Limb (tissue), 2 donors: ENCODE measurements around the gene CXADR.
"Not testable (repeated sequence)": the region's sequence is repeated elsewhere in the genome, so short reads cannot be mapped to it uniquely, and the experiment has no call there.

Experiments
- DNase-seq, 2 donors: peaks; one replicate each; pipeline ENCODE4 v3.0.0-alpha.2; 2016; ENCODE audit errors: extremely low spot score in 2 of 2

Gene CXADR

DNA sequence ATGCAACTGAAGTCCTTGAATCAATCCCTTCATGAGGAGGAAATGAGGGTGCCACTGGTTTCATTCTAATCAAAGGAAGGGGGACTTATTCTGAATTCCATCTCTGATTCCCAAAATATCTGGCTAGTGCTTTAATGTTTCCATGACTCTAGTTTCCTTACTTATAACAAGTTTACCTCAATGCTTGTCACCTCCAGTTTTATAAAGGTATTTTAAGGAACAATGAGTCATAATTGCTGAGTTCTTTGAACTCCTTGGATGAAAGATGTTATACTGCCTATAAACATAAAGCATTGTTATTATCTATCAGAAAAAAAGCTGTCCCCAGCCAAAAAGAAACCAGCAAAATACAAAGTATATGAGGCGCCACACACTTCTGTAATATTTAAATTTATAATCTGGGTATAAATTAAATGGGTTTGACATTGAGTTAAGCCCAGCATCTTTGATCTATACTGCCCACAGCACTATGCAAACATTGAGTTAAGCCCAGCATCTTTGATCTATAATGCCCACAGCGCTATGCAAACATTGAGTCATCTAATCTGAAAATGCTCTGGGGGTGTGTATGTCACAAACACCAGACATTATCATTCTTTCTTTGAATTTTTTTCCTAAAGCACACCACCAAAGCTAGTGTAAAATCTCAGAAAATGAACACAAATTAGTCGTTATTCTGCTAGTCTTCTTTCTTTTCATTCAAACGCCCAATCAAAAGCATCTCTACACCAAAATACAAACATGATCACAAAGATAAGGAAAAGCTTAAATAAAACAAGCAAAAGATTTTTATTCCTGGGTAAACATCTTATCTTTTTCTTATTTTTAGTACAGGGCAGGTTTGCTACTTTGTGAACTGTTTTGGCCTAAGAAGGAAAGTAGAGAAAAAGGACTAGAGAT lies 11.5 kb upstream of the CXADR start:
- no peak for DNase-seq

DNA sequence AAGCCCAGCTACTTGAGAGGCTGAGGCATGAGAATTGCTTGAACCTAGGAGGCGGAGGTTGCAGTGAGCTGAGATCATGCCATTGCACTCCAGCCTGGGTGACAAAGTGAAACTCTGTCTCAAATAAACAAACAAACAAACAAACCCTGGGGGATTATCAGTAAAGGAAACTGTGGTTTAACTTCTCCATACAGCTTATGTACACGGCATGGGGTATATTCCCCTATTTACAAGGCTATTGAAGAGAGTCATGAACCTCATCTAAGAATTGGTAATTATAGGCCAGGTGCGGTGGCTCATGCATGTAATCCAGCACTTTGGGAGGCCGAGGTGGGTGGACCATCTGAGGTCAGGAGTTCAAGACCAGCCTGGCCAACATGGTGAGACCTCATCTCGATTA lies 9.9 kb upstream of the CXADR start:
- not testable (repeated sequence) for DNase-seq

DNA sequence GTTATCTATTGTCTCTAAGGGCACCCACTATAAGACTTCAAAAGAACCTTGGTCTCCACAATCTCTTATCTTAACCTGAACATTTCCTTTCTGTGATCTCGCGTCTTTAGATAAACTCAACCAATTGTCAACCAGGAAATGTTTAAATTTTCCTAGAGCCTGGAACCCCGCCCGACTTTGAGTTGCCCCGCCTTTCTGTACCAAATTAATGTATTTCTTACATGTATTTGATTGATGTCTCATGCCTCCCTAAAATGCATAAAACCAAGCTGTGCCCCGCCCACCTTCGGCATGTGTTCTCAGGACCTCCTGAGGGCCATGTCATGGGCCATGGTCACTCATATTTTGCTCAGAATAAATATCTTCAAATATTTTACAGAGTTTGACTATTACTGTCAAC lies 5.9 kb upstream of the CXADR start:
- DNase-seq = no peak

DNA sequence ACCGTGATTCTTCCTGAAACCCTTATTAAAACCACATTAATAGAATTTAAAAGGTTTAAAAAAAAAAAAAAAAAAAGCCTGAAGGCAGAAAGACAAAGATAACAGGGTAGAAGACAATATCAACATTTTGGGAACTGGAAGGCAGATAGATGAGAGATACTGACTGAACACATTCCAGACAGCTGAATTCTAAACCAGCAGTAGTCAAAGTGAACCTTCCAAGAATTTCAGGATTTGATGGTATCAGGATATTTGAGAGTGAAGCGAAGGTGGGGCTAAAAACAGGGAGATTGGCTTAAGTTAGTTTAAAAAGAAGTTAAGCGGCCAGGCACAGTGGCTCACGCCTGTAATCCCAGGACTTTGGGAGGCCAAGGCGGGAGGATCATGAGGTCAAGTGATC lies 5.3 kb upstream of the CXADR start:
- no peak for DNase-seq

DNA sequence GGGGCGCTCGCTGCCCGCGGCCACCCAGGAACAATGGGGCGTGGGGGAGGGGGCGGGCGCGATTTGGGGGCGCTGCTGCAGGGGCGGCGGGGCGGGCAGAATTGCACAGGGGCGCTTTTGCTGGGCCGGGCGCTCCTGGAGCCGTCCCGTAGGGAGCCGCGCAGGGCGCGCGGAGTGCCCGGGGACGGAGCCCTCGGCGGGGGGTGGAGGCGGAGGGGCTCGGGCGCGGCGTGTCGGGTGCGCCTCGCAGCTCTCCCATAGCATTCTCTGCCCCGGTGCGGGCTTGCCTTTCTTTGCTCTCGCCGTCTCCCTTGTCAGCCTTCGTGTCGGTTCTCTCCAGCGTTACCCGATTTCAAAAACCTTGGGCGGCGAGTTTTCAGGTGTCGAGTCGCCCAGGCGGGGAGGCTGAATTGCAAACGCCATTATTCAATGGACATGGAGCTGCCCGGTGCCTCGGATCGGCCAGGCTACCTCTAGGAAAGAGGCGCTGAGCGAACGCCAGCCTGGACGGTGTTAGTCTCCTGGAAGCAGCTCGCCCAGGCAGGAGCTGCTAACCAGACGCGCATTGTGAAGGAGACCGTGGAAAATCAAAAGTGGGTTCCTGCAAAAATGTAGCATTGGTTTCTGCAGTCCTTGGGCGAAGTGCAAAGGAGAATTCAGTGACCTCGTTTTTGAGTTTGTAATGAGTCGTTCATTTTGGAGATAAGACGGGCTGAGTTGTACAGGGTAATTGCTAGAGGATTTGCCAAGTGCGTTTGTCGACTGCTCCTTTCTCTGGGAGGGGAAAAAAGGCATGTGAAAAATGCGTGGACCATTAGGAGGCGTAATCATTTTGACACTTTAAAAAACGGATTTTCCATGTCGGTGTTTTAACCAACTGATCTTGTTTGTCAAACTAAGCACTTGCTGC lies 626 bp downstream of the CXADR start:
- peak in 1 of 2 donors; percentile 67 for DNase-seq

DNA sequence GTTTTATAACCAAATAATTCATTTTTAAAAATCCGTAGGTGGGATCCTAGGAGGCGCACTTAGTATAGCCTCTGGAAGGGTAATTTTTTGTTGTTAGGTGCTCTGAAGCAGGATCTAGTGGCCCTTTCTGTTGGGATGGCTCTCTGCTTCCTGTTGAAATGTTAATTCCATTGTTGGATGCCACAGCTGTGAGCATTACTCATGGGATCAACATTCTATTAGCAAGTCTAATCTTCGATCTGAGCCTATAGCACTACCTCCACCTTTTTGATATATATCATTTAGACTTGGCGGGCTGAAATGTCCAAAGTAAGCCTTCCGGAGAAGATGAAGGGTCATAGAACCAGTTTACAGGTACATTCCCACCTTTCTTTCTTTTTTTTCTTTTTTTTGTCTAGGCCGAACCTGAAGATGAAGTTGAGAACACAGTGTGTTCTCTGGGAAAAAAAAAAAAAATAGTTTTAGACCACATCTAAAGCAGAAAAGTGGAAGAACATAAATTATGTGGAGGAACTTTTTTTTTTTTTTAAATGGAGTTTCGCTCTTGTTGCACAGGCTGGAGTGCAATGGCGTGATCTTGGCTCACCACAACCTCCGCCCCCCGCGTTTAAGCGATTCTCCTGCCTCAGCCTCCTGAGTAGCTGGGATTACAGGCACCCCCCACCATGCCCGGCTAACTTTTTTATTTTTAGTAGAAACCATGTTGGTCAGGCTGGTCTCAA lies 1.4 kb downstream of the CXADR start:
- no peak for DNase-seq

DNA sequence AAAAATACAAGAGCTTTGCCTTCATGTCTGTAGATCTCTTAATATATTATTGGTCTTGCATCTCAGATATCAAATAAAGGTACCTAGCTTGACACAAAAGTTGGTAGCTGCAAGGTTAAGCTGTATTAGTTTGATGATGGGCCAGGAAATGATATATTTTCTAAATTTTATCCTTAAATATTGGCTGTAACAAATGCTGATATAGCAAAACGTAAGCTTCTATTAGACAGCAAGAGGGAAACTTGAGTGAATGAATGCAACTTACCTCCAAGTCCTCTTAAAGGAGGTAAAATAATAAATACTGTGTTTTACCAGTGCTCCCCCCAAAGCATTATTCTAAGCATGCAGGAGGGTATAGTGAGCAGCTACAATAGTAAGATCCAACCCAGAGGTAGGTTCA lies 4.2 kb downstream of the CXADR start:
- DNase-seq = not testable (repeated sequence)

DNA sequence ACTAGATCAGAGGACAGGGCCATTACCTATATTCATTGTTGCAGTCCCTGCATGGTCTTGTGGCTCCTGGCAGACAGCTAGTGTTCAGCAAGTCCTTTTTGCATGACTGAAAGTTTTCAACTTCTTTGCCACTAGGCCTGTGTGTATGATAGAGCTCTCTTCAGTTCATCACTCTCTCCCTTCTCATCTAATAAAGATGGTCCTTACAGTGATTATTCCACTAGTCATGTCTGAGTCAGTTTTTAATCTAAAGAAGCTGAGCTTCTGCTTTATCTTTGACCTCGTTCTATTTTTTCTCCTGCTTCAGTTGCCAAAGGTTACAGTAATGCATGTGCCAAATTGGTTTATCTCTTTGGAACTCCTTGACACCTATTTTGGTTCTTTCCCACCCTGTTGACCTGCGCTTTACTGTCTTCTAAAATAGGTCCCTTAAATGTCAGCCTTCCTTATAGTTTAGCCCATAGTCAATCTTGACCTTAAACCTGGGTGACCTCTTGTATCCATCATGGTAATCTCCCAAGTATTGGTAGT lies 6.4 kb downstream of the CXADR start:
- DNase-seq = no peak

DNA sequence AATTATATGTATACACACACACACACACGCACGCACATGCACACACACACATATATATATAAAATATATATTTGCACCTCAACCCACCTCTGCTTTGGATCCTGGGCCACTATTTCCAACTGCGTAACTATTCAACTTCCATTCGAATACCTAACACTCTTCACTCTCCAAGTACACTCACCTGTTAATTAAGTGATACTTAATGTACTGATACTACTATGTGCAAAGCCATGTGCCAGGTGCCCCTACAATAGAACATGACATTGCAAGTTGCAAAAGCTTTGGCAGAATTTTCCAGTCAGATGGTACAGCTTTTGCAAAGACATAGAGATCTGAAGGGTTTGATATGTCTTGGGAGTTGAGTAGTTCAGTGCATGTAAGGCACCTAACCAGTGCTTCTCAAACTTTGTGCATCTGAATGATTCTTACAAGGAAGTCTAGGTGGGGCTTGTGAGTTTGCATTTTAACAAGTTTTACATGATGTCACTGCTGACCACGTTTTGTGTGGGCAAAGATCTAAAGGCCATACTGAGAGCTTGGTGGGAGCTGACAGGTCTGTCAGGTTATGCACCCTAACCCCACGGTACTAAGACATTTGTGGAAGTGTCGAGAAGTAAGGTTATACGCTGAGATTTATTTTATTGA lies 7.2 kb downstream of the CXADR start:
- no peak for DNase-seq

DNA sequence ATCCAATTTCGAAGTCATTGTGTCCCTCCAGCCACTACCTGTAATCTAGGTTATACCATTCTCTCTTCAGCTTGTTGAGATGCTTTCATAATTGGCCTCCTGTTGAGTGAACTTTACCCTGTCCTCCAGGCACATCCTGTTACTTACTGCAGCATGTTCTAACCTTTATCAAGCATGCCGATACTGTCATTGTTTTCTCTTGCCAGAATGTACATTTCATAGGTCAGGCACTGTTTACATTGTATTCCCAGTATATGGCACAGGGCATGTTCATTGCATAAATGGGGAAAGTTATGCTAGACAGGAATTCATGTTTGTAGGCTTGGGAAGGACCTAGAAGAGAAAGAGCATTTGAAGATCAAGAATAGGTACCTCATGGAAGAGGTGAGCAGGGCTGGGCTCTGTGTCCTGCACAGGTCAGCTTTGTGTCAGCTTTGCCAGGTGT lies 10.2 kb downstream of the CXADR start:
- no peak for DNase-seq

DNA sequence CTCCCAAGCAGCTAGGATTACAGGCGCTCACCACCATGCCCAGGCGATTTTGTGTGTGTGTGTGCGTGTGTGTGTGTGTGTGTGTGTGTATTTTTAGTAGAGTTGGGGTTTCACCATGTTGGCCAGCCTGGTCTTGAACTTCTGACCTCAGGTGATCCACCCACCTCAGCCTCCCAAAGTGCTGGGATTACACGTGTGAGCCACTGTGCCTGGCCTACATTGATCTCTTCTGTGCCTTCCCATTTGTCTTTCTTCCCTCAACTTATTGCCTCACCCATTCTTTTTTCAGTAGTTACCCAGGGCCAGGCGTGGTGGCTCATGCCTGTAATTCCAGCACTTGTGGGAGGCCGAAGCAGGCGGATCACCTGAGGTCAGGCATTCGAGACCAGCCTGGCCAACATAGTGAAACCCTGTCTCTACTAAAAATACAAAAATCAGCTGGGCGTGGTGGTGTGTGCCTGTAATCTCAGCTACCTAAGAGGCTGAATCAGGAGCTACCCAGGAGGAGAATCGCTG lies 11.2 kb downstream of the CXADR start:
- DNase-seq = not testable (repeated sequence)

DNA sequence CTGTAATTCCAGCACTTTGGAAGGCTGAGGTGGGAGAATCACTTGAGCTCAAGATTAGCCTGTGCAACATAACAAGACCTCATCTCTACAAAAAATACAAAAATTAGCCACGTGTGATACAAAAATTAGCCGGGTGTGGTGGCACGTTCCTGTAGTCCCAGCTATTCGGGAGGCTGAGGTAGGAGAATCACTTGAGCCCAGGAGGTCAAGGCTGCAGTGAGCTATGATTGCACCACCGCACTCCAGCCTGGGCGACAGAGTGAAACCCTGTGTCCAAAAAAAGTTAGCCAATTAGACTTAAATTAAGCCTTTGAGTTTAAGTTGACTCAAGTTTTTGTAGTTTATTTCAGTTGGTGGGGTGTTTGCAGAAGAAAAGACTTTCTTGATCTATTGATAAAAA lies 11.8 kb downstream of the CXADR start:
- no peak for DNase-seq

DNA sequence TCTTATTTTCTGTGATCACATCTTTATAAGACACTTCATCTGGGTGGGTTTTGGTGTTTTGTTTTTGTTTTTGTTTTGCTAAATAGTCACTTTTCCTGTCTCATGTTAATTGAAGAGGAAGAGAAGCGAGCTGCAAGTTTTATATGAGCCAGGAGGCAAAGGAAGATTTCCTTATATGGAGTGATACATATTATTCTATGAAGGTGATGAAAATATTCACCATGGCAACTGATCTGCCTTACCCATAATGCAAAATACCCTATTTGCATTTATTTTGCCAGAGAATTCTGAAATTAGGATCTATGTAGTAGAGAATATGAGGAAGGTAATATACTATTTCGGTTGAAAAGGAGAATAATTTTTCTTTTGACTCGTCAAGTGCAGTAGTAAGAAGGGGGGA lies 13.9 kb downstream of the CXADR start:
- no peak for DNase-seq

DNA sequence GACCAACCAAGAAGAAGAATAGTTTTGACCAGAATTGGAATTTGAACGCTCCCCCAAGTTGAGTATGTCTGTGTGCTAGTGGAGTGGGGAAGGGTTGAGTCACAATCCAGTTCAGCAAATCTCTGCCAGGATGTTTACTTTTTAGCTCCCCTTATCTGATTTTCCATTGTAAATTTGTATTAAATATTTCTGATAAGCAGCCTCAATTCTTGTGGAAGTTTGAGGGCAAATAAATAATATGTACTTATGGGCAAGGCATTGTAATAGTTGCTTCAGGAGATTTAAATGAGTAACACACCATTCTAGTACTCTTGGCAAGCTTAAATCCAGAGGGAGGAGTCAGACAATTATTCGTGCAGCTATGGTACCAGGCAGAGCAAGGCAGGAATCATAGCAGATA lies 14.4 kb downstream of the CXADR start:
- DNase-seq = no peak

DNA sequence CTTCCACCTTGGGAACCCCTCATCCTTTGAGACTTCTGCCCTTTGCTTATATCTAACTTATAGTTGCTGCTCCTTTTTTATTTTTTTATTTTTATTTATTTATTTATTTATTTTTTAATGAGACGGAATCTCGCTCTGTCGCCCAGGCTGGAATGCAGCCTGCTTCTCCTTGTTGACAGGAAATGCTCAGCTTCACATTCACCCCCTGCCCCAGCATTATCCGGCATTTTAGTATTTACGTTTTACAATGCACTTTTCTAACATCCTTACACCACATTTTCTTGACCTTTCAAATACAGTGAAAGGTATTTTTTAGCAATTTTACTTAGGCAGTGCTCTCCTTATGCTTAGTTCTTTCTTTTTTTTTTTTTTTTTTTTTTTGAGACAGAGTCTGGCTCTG lies 14.9 kb downstream of the CXADR start:
- DNase-seq = no peak

DNA sequence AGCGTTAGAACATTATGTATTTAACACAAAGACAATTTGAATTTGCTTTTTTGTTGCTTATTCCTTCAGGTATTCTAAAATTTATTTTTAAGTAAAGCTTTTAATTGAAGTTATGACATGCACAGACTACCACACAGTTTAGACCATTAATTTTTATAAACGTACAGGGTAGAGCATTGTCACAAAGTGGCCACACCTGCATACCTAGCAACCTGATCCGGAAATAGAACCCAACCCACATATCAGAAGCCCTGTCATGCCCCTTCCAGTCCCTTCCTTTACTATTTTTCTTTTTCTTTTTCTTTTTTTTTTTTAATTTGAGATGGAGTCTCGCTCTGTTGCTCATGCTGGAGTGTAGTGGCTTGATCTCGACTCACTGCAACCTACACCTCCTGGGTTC lies 16.8 kb downstream of the CXADR start:
- DNase-seq = no peak

DNA sequence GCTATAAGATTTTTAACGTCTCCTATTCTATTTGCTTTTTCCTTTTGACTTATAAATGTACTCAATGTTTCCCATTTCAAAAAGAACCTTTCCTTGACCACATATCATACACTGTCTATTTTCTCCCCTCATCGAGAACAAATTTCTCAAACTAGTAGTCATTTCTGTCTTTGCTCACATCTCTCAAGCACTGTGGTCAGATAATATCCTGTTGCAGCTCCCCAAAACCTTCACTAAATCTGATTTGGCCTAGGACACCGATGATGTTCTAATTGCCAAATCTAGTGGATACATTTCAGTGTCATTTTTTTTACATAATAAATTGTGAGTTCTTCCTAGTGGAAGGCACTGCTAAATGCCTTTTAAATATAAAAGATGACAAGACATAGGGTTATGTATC lies 19.4 kb downstream of the CXADR start:
- no peak for DNase-seq

DNA sequence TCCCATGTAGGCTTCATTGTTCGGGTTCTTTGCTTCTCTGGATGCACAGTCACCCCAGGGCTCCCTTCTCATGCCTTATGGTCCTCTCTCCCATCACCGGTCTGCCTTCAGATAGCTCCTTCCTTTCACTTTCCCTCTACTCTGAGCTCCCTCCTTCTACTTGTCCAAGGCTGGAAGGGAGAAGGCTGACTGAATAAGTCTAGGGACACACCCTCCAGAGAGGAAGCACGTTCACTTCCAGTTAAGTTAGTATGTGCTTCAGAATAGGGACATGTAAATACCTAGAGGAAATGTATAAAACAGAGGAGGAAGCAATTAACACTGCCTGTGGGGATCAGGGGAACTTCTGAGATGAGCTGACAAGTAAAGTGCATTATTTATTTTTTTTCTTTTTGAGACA lies 23.5 kb downstream of the CXADR start:
- DNase-seq = no peak

DNA sequence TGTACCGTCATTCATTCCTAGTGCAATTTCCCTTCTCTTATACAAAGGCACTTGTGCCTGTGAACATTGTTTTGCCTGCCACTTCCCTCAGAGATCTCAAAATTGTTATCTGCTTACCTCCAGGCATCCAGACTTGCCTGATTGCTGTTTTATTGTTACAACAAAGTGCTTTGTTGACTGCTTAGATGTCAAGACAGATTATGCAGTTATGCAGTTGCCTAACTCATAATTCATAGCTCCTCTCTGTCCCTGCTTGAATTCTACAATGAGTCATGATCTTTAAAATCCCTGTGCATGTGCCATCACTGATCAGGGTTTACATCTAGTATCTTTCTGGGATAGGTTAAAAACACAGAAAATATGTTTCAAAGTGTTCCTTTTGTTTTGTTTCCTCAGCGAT lies 24.5 kb downstream of the CXADR start:
- DNase-seq = no peak

DNA sequence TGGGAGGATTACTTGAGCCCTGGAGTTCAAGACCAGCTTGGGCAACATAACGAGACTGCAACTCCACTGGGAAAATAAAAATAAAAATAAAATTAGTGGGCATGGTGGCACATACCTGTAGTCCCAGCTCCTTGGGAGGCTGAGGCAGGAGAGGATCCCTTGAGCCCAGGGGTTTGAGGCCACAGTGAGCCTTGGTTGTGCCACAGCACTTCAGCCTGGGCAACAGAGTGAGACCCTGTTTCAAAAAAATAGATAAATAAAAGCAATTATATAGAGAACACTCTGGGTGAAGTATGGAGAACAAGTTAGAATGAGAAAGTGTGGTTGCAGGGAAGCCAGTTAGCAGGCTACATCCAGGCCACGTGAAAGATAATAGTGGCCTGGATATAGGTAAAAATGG lies 25.7 kb downstream of the CXADR start:
- no peak for DNase-seq

DNA sequence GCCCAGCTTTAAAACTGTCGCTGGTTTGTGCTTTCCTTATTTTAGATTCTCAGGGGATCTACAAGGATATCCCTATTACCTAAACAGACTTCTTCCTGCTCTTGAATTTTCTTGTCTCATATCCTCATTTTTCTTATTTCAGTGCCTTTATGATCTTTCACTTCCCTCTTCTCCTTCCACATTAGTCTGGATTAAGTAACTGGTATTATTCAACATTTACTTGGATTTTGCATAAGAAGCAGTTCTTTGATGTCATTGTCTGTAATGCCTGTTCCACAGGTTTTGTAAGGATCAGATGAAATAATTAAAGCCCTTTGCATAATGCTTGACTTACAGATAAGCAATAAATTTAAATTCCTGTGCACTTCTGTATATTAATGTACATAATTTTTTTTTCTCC lies 26.5 kb downstream of the CXADR start:
- no peak for DNase-seq
